HG03039 (cell line): ENCODE results near the gene CLCN6.

Experiments
- ATAC-seq: cut with Tn5 transposase; IDR thresholded peaks from one replicate; pipeline ENCODE4 v1.9.1; 2021; ENCODE audit warnings: mild to moderate bottlenecking, moderate library complexity; ENCODE audit not compliant: unreplicated experiment

Gene CLCN6

DNA sequence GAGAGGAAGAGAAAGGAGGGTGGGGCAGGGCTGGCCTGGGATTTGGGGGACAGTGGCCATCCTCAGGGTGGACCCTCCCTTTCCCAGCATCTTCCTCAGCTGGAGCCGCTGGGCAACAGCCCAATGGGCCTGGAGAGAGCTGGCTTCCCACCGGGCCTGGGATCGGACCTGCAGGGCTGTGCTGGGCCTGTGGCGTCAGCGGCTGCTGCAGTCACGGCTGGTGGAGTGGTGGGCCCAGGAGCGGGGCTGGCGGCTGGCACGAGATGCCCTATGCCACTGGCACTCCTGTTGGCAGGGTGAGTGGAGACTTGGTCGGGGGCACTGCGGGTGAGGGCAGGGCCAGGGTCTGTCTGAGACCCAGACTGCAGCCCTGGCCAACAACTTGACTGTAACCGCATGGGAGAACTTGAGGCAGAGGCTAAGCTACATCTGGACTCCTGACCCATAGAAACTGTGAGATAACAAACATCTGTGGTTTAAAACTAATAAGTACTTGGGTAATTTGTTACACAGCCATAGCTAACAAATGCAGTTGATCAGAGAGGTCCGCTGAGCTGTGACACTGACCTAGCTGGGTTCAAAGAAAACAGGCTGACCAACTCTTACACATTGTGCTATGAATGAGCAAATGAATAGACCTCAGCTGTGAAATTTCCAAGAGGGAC lies 26.1 kb upstream of the CLCN6 start:
- no peak for ATAC-seq

- ATAC-seq = no peak
Measured at GRCh38 chr1:11780380-11781147, 25.4 kb upstream of the CLCN6 start.

GRCh38 chr1:11781297-11781696 lies 24.7 kb upstream of the CLCN6 start:
- no peak for ATAC-seq

DNA sequence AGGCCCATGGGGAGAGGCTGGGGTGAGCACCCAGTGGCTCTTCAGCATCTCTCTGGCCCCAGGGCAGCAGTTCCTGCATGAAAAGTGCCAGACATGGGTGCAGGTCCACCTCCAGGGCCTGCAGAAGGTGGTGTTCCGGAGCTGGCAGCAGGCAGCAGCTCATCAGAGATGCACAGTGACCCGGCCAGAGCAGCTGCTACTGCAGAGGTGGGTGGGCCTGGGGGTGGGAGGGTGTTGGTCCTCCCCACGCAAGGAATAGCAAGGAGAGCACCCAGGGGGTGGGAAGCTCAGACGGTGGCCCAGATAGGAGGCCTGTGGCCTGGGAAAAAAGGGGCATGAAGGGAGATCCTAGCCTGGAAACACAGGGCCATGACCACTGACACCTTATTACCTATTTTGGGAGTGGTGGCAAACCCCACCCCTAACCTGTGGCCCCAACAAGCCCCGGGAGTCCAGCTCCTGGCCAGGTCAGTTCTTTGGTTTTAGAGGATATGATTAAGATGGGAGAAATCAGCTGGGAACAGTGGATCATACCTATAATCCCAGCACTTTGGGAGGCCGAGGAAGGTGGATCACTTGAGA lies 23.8 kb upstream of the CLCN6 start:
- no peak for ATAC-seq

DNA sequence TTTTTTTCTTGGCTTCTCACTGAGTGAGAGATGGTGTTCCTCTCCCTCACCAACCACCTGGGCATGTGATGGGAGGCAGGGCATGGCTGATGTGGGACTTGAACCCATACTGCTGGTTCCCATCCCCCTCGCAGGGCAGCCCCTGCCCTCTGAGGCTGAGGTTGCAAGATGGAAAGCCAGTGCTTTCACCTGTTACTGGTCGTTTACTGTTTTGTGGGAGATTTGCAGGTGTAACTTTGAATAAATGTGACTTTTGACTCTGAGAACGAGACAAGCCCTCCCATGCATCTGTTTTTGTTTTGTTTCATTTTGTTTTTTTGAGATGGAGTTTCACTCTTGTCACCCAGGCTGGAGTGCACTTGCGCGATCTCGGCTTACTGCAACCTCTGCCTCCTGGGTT lies 22.4 kb upstream of the CLCN6 start:
- ATAC-seq = no peak

GRCh38 chr1:11784256-11784992 lies 21.6 kb upstream of the CLCN6 start:
- no peak for ATAC-seq

DNA sequence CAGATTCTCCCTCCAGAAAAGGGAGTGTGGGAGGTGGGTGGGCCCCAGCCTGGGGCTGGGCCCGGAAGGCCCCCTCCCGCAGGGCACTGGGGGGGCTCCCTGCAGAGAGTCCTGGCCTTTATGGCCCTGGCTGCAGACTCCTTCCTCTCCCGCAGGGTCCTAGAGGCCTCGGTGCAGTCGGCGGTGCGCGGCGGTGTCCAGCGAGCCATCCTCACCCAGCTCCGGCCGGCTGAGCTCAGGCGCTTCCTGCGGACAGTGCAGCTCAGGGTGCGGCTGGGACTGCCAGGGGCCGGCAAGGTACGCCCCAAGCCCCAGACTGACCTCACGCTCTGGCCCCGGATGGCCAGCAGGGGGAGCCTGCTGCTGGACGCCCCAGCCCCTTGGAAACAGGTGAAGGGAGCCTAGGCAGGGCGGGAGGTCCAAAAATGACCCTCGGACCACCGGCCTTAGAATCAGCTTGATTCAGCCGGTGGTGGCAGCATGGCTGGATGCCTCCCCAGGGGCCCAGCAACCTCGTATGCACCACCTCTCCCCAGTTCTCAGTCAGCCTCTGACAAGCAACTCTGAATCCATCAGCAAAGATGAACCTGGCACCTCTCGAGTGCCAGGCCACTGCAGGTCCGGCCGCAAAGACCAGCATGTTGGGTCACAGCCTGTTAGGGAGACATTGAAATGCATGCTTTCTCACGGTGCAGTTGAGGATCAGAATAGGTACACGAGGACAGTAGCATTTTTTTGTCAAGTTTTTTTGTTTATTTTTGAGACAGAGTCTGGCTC lies 20.8 kb upstream of the CLCN6 start:
- no peak for ATAC-seq

DNA sequence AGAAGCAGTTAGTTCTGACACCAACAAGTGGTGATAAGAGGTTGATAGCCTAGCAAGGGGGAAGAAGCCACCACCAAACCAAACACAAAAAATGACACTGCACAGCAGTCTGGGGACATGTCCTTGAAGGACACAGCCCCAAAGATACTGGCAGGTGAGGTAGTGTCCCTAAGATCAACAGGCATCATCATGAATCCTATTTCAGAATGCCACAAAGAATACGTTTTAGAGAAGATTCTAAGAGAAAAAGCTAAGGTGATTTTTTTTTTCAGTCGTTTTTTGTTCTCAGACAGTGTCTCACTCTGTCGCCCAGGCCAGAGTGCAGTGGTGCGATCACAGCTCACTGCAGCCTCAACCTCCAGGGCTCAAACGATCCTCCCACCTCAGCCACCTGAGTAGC lies 19.8 kb upstream of the CLCN6 start:
- no peak for ATAC-seq

DNA sequence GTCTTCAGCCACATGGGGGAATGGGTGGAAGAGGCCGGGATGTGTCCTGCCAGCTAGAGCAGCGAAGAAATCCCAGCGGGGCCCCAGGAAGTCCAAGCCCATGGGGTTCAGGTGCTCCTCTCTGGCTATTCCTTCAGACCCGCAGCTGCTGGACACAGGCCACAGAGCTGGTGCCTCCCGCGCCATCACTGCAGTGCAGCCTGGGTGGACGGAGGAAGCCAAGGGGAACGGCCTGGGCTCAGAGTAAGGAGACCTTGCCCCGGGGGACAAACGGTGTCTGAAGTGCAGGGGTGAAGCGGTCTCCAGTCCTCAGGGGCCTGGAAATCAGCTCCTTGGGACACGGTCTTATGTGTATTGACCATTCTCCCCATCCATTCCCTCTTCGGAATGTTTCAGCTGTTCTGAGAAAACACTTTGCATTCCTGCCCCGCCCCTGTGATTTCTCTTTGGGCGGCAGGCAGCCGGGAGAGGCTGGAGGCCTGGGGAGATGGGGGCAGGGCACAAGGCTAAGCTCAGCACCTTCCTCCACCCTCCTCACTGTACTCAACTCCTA lies 18.7 kb upstream of the CLCN6 start:
- ATAC-seq = no peak

GRCh38 chr1:11787804-11788436 lies 18.1 kb upstream of the CLCN6 start:
- ATAC-seq = no peak

DNA sequence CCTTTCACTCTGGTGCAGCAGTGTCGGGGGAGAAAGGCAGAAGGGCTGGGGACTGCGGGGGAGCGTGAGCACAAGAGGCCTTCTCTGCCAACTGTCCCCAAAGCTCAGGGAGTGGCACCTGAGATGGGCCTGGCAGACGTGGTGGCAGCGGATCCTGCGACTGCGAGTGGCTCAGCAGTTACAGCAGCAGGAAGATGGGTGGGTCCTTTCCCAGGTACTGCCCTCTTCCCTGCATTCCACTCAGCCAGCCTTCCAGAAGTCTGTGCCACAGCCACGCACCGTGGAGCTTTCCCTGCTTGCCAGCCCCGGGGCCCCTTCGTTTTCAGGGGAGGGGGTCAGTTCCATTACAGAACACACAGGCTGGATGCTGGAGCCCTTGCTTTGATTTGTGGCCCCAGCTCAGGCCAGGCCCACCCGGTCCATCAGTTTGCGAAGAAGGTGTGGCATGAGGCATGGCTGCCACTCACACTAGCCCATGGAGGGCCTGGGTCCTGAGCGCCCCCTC lies 17.4 kb upstream of the CLCN6 start:
- no peak for ATAC-seq

- no peak for ATAC-seq
Measured at GRCh38 chr1:11789126-11790067, 16.6 kb upstream of the CLCN6 start.

DNA sequence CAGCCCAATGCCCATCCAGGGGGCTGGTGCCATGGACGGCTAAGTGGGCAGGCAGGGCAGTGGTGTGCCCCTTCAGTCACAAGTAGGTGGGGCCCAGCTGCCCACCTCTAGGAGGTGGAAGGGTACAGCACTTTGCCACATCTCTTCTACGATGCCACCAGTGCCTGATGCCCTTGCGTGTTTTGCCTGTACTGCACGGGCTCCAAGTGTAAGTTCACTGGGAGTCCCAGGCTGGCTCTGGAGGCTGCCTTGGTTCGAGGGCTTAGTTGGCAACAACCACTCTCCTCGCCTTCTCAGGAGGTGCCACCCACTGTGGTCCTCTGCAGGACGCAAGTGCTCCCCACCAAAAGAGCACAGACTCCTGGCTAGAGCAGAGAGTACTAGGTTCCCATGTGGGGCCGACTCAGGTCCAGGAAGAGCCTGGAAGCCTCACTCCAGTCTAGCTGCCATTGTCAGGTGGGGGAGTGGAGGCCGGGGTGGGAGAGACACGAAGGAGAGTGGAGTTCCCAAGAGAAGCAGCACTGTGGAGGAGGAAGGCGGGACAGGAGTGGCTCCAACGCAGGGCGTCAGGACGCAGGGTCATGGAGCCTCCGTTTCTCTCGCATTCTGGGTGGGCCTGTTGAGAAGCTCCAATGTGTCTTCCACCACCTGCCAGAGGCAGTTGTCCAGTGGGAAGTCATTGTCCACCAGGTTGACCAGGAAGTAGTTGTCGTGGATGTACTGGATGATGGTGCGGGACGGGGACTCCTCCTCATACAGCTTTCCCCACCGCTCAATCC lies 15.7 kb upstream of the CLCN6 start:
- no peak for ATAC-seq

GRCh38 chr1:11790880-11791715 lies 14.9 kb upstream of the CLCN6 start:
- ATAC-seq = no peak

GRCh38 chr1:11792106-11792505 lies 13.9 kb upstream of the CLCN6 start:
- no peak for ATAC-seq

DNA sequence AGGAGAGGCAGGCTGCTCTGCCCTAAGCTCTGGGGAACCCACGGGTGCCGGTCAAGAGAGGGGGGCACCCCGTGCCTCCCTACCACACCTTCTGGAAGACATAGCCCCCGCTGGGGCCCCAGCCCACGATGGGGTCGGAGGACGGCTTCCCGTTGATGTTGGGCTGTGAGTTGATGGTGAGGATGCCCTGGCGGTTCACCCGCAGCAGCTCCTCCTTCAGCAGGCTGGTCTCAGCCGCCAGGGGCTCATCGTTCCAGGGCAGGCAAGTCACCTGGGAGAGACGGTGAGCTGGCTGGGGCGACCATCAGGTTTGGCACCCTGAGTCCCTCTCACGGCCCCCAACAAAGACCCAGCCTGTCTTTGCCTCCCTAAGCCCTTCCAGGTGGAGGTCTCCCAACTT lies 12.2 kb upstream of the CLCN6 start:
- no peak for ATAC-seq
